ENCODE measurements around the gene OSM. TPM values are rescaled to one million over a fixed set of nuclear protein-coding genes. Genes with fewer than 3 reads are reported as not detected.

The OSM gene
- total RNA-seq, 2 donors from 2014 or later: not detected

DNA sequence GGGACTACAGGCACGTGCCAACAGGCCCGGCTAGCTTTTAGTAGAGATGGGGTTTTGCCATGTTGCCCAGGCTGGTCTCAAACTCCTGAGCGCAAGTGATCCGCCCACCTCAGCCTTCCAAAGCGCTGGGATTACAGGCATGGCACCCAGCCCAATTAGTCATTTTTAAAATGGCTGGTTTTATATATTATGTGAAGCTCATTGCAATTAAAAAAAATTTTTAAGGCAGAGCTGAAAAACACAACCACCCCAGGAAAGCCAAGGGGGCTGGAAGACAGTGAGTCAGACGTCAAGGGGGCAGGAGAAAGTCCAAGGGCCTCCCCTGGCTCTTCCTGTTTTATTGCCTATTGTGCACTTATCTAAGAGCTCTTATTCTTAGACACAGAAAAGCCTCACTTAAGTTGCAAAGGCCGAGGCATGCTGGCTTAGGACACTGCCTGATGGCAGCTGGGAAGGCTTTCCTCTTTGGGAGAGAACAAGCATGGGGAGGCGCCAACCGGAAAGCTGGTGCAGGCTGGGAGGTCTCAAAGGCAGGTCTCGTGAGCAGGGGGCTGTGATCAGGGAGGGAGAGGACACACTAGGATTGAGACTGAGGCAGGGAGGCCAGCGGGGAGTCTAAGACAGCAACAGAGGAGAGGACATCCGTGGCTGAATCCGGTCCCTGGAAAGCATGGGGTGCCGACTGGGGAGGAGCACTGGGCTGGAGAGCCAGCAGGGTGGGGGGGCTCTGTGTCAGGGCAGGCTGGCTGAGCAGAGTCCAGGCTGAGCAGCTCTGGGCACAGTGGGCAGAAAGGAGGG, 11.1 kb upstream of the OSM start:
- Histone ChIP-seq H3K27ac (peak overlapping the region in 1 of 4 donors; percentile 48), H3K4me1 (no peaks in the 10 kb centered on the region), H3K36me3 (replicated peaks in 1 of 2; ENCODE audit: insufficient read depth in 1 of 2, low read depth in 2 of 2) (no peaks in the 10 kb centered on the region), H3K27me3 (no peaks in the 10 kb centered on the region), H3K4me3 (no peak overlapping the region), H3K9me3 (no peaks in the 10 kb centered on the region)
- ATAC-seq: peak; percentile 45
- intact Hi-C loops (cut with DNase I): no loop called here
- DNase-seq: peak in 1 of 4 donors; percentile 53
- TF ChIP-seq, protein P1, sequence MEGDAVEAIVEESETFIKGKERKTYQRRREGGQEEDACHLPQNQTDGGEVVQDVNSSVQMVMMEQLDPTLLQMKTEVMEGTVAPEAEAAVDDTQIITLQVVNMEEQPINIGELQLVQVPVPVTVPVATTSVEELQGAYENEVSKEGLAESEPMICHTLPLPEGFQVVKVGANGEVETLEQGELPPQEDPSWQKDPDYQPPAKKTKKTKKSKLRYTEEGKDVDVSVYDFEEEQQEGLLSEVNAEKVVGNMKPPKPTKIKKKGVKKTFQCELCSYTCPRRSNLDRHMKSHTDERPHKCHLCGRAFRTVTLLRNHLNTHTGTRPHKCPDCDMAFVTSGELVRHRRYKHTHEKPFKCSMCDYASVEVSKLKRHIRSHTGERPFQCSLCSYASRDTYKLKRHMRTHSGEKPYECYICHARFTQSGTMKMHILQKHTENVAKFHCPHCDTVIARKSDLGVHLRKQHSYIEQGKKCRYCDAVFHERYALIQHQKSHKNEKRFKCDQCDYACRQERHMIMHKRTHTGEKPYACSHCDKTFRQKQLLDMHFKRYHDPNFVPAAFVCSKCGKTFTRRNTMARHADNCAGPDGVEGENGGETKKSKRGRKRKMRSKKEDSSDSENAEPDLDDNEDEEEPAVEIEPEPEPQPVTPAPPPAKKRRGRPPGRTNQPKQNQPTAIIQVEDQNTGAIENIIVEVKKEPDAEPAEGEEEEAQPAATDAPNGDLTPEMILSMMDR (IDR thresholded peaks at IDR 0.05): no peak
- TF ChIP-seq POLR2A (IDR thresholded peaks at IDR 0.05): peak in 1 of 3 donors; percentile 18
- WGBS, 2 donors: 58 to 76% methylated on average over 13 to 14 of the region's 14 CpGs

DNA sequence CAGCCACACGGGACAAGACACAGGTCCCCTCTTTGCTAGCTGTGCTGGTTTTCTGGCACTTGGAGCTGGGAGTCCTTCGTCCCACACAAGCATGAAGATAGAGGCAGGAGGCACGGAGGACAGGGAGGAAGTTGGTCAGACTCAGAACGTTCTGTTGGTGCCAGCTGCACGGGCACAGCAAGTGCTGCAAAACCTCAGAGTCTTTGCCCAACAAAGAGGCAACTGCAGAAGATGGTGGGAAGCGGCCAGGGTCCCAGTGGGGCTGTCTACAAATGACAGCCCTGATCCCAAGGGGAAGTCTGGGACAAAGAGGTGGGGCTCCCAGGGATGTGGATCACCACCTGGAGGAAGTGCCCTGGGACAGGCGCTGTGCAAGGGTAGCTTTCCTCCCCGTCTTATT, 9.4 kb upstream of the OSM start:
- WGBS, 2 donors: 49 to 95% methylated on average over 2 to 8 of the region's 8 CpGs
- DNase-seq (no peak), ATAC-seq (no peak)
- no peaks in the 10 kb centered on the region for H3K9me3 ChIP-seq
- H3K4me3 ChIP-seq: no peak overlapping the region
- H3K36me3 ChIP-seq (replicated peaks in 1 of 2; ENCODE audit: insufficient read depth in 1 of 2, low read depth in 2 of 2): no peaks in the 10 kb centered on the region
- no peak for TF ChIP-seq POLR2A (IDR thresholded peaks at IDR 0.05)
- TF ChIP-seq, protein P1 (IDR thresholded peaks at IDR 0.05): no peak
- H3K4me1 ChIP-seq: no peaks in the 10 kb centered on the region
- no peak overlapping the region for H3K27ac ChIP-seq
- no peaks in the 10 kb centered on the region for H3K27me3 ChIP-seq
- intact Hi-C loops (cut with DNase I): no loop called here

DNA sequence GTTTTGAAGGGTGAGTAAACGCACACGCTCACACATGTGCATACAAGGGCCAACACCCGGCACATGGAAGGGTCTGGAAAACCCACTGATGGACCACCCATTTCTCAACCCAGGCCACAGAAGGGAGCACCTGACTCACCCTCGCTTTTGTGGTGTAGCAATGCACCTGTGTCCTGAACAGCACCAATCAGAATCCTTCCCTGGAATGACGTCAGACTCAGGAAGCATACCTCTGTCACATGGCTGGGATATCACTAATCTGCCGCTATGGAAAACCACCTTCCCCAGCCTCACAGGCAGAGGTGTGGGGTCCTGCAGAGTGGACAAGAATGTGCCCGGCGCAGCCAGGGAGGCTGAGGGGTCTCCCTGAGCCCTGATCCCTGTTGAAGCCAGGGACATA, 9.0 kb upstream of the OSM start:
- ATAC-seq (peak; percentile 65), DNase-seq (peak in 2 of 4 donors; percentile 42 to 53)
- TF ChIP-seq, protein P1 (IDR thresholded peaks at IDR 0.05): no peak
- TF ChIP-seq POLR2A (IDR thresholded peaks at IDR 0.05): no peak
- H3K36me3 ChIP-seq (replicated peaks in 1 of 2; ENCODE audit: insufficient read depth in 1 of 2, low read depth in 2 of 2): no peaks in the 10 kb centered on the region
- H3K4me3 ChIP-seq: no peak overlapping the region
- H3K4me1 ChIP-seq: no peaks in the 10 kb centered on the region
- 53 to 56% methylated on average over 4 to 8 of the region's 8 CpGs for WGBS, 2 donors
- intact Hi-C loops (cut with DNase I): no loop called here
- no peak overlapping the region for H3K27ac ChIP-seq
- no peaks in the 10 kb centered on the region for H3K27me3 ChIP-seq
- no peaks in the 10 kb centered on the region for H3K9me3 ChIP-seq

DNA sequence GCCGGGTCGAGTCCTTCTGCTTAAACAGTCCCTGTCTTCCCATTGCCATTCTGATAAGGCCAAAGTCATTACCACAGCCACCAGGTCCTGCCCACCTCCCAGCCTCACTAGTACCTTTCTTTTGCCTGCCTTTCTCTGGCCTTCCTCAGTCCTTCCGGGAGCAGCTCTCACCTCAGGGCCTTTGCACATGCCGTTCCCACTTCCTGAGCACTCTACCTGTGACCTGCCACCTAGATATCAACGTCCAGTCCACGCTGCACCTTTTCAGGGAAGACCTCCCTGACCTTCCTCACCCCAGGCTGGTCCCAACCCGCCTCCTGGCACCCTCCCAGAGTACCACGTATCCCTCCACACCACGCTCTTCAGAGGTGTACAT, 7.8 kb upstream of the OSM start:
- Histone ChIP-seq H3K27me3 (no peaks in the 10 kb centered on the region), H3K9me3 (no peaks in the 10 kb centered on the region), H3K4me1 (no peaks in the 10 kb centered on the region), H3K4me3 (no peak overlapping the region), H3K36me3 (replicated peaks in 1 of 2; ENCODE audit: insufficient read depth in 1 of 2, low read depth in 2 of 2) (no peaks in the 10 kb centered on the region), H3K27ac (no peak overlapping the region)
- ATAC-seq: no peak
- TF ChIP-seq, protein P1 (IDR thresholded peaks at IDR 0.05): no peak
- no peak for TF ChIP-seq POLR2A (IDR thresholded peaks at IDR 0.05)
- intact Hi-C loops (cut with DNase I): no loop called here
- 86 to 91% methylated on average over 9 of the region's 9 CpGs for WGBS, 2 donors
- DNase-seq: no peak

Measured in body of pancreas (tissue), 4 donors.